Right lung (tissue), 5 donors: ENCODE measurements around the gene ARMC12. TPM values are rescaled to one million over a fixed set of nuclear protein-coding genes. Genes with fewer than 3 reads are reported as not detected.

Experiments
- DNase-seq, 2 donors: peaks; one replicate each; pipeline ENCODE4 v3.0.0-alpha.2; 2013
- polyA plus RNA-seq, 5 donors: library from polyadenylated mRNA; unstranded; fragments of 120-200 nt; gene quantifications; one replicate each; pipeline versions ENCODE4 v1.2.1 to v1.2.3, GENCODE V29; 2013; ENCODE audit warnings: inconsistent platforms in 1 of 5, low replicate concordance in 1 of 5; ENCODE audit not compliant: insufficient read length in 5 of 5, insufficient read depth in 1 of 5

ARMC12 gene
- polyA plus RNA-seq, 5 donors: 0.70 to 0.93 (median 0.82) TPM

- no peak for DNase-seq
Measured at GRCh38 chr6:35717449-35718374, 19.1 kb upstream of the ARMC12 start.

GRCh38 chr6:35718375-35718736, 18.5 kb upstream of the ARMC12 start:
- DNase-seq: no peak

- DNase-seq: no peak
Measured at GRCh38 chr6:35718911-35719381, 17.9 kb upstream of the ARMC12 start.

GRCh38 chr6:35719404-35719829, 17.4 kb upstream of the ARMC12 start:
- DNase-seq: no peak

- DNase-seq: peak; percentile 51 to 62
Measured at GRCh38 chr6:35719830-35720733, 16.8 kb upstream of the ARMC12 start.

GRCh38 chr6:35722121-35722761, 14.6 kb upstream of the ARMC12 start:
- DNase-seq: no peak

GRCh38 chr6:35723587-35723986, 13.2 kb upstream of the ARMC12 start:
- DNase-seq: no peak

GRCh38 chr6:35724059-35724458, 12.8 kb upstream of the ARMC12 start:
- DNase-seq: no peak

GRCh38 chr6:35724471-35724870, 12.4 kb upstream of the ARMC12 start:
- DNase-seq: no peak

GRCh38 chr6:35725081-35725708, 11.6 kb upstream of the ARMC12 start:
- DNase-seq: no peak

GRCh38 chr6:35725721-35726438, 11.0 kb upstream of the ARMC12 start:
- no peak for DNase-seq

GRCh38 chr6:35727231-35727934, 9.4 kb upstream of the ARMC12 start:
- peak; percentile 66 to 80 for DNase-seq

GRCh38 chr6:35727935-35728682, 8.7 kb upstream of the ARMC12 start:
- DNase-seq: peak; percentile 86 to 91

GRCh38 chr6:35728683-35729678, 7.9 kb upstream of the ARMC12 start:
- DNase-seq: no peak

- DNase-seq: no peak
Measured at GRCh38 chr6:35729722-35730121, 7.1 kb upstream of the ARMC12 start.

- no peak for DNase-seq
Measured at GRCh38 chr6:35730745-35731413, 6.0 kb upstream of the ARMC12 start.

GRCh38 chr6:35731414-35731735, 5.5 kb upstream of the ARMC12 start:
- peak; percentile 87 for DNase-seq
